M059J (cell line): ENCODE data around the gene TMEM178B. TPM values are rescaled to one million over a fixed set of nuclear protein-coding genes. Genes with fewer than 3 reads are reported as not detected.
"Not testable (repeated sequence)": the region's sequence is repeated elsewhere in the genome, so short reads cannot be mapped to it uniquely, and the experiment has no call there.

Experiments
- DNase-seq: peaks from one replicate; pipeline ENCODE4 v3.0.0-alpha.2; 2012; ENCODE audit warnings: low read depth
- total RNA-seq: library from RNA; depleted of rRNA; stranded (reverse); fragments of >200 nt; shearing (Covaris generic); gene quantifications from 2 replicates; pipeline ENCODE4 v1.2.3, GENCODE V29; 2014

The TMEM178B gene
- total RNA-seq, 1 experiment from 2014 or later = 1.6 TPM

DNA sequence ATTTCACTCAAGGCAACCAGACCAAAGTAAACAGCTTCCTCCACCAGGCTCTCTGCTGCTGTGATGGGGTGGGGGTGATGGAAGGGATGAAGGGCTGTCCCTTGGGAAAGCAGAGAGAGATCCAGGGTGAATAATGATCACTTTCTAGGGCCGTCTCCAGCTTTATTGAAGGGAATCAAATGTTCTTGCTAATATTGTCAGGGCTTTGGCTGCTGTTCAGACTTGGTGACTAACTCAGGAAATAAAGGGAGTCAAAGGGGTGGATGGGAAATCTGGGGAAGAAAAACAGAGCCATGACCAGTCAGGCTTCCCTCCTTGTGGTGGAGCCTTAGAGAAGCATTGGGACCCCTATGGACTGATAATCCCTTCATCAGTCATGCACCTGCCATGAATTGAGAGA is 281.2 kb downstream of the TMEM178B start:
- peak; percentile 61 for DNase-seq

DNA sequence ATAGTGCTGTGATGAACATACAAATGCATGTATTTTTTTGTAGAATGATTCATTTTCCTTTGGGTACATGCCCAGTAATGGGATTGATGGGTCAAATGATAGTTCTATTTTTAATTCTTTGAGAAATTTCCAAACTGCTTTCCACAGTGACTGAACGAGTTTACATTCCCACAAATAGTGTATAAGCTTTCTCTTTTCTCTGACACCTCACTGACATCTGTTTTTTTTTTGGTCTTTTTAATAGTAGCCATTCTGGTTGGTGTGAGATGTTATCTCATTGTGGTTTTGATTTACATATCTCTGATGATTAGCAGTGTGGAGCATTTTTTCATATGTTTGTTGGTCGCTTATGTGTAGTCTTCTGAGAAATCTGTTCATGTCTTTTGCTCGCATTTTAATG is 282.3 kb downstream of the TMEM178B start:
- DNase-seq = peak; percentile 68

DNA sequence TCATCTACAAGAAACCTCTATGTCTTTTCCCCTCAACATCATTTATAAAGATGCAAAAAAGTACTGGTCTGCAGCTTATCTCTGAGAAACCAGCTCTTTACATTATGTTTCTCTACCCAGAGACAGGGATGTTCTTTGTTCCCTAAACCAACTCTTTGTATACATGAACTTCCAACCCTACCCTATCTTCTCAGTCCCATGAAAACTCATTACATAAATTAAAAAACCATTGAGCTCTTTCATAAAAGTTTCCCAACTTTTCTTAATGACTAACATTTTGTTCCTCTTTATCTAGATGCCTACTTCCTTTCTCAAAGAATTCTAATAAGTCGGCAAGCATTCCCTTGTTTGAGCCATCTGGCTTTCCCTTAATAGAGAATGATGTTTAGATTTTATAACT is 284.5 kb downstream of the TMEM178B start:
- no peak for DNase-seq

DNA sequence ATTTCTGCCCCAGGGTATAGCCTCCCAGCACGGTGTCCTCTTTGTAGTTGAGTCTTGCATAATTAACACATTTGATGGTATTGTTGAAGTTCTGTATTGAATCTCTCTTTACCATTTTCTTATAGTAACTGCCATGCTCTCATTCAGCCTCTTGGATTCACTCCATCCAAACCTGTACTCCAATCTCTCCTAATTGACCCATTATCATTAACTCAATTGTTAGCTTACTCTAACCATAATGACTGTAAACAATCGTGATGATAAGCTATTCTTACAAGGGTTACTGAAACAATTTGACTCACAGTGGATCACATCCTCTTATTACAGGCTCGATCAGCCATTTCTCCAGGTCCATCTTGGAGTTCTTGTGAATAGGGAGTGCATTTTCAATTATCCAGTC is 285.4 kb downstream of the TMEM178B start:
- no peak for DNase-seq

DNA sequence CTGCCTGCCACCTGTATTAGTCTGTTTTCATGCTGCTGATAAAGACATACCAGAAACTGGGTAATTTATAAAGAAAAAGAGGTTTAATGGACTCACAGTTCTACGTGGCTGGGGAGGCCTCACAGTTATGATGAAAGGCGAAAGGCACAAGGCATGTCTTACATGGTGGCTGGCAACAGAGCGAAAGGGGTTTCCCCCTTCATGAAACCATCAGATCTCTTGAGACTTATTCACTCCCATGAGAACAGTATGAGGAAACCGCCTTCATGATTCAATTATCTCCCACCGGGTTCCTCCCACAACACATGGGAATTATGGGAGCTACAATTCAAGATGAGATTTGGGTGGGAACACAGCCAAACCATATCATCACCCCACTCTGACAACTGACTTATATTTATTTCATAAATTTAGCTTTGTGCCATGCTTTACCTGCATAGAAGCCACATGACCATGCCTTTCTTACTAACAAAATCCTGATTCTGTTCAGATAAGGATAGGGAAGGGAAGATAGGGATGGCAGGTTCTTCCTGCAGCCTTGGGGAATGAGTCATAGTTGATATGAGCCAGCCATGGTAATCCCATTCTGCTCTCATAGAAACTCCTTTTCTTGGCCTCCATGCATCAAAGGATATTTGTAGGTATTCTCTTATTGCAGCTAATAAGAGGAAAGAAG is 286.0 kb downstream of the TMEM178B start:
- peak; percentile 51 for DNase-seq

DNA sequence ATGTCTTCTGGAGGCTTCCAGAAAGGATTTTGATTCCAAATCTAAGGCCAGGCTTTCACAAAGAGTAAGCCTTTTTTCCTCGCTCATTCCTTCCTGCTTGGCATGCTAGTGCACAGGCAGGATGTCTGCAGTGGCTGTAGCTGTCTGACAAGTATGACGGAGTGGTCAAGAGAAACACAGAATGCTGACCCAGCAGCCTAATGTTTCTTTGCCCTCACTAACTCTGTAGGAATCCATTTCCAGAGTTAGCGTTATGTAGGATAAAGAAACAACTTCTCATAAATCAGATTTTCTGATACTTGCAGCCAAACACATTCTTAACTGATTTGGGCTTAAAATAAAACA is 286.5 kb downstream of the TMEM178B start:
- no peak for DNase-seq

DNA sequence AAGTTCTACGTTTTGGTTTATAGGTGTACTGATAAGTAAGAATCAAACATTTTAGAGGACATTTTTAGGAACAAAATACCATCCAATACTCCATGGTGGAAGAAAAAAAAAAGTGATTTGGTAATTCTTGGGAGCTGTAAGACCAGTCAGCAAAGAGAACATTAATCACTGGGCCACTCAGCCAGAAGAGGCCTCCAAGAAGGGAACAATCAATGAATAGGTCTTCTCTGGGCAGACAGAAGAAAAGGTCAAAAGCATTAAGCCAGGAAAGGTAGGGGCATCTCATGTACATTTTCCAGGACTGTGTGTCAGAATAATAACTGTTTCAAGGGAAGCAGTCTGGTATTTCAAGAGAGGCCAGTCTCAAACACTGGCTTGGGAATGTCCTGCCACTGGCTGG is 286.9 kb downstream of the TMEM178B start:
- no peak for DNase-seq

DNA sequence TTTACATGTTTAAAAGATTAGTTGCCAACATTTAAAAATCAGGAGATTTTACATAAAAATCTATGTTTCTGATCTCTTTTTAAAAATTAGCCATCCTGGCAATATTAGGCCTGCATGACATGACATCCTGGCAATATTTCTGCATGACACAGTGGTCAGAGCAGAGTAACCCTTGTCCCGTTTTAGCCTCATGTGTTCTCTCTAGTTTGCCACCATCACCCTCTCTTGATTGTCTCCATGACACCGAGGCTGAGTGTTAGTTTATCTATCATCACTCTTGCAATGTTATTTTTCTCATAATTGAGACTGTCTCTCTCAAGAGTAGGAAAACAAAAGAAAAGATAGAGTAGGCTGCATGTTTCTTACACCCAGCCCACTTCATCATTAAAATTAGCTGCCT is 287.6 kb downstream of the TMEM178B start:
- DNase-seq = no peak

DNA sequence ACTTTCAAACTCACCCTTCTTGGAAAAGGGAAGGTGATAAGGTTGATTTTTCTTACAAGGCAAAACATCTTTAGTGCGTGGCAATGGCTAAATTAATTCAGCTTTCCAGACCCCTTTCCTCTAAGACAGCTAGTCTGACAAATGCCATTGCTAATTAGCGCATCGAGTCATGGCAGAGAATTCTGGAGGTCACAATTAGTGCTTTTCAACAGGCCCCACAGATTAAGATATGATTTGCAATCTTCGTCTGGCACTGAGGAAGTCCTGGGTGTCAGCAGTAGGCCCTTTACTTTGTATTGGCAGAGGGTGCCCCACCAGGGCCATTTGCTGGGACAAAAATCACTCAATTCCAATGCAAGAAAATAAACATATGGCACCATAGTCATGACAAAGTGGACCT is 288.1 kb downstream of the TMEM178B start:
- no peak for DNase-seq

DNA sequence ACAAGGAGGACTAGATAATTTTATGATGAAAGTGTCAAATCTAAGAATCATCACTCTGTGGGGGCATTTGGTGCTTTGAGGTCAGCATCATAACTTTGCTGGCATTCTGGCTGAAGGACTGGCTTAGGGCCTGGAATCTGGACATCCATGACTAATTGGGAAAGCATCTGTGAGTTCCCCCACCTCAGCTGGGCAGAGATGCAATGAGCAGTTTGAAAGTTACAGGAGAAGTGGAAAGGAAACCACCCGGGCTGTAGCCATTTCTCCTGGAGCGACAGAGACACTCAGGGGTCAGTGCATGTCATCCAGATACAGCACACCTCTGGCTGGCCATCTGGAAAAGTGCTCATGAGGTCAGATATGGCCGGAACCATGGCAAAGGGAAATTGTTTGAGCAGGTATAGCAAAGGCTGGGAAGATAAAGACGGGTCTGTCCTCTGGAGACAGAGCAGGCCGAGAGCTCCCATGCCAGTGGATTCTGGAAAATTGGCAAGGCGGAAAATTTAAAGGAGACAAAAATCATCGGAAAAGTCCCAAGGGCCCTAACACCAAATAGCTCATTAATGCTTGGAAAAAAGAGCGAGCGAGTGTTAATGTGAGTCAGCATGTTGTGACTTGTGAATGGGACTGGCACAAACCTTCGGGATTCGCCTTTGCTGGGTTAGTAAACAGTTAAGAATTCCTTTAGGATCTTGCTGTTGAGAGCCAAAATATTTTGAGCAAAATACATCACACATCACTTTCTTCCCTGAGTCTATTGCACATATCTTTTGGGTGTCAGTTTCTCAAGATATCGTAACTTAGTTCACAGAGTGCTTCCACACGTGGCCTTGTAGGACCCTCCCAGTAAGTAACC is 288.9 kb downstream of the TMEM178B start:
- peak; percentile 94 for DNase-seq

DNA sequence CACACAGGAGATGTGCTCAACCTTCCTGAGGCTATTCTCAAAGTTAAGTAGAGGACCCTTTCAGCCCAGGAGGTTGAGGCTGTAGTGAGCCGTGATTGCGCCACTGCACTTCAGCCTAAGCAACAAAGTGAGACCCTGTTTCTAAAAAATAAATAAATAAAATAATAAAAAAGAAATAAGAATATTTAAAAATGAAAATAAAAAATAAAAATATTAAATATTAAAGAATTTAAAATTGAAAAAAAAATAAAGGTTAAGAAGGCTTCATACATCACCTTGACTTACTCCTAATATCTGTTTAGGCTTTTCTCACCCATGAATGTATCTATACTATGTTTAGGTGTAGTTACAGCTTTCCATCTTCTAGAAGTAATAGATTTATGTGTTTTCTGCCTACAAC is 289.9 kb downstream of the TMEM178B start:
- DNase-seq = no peak

DNA sequence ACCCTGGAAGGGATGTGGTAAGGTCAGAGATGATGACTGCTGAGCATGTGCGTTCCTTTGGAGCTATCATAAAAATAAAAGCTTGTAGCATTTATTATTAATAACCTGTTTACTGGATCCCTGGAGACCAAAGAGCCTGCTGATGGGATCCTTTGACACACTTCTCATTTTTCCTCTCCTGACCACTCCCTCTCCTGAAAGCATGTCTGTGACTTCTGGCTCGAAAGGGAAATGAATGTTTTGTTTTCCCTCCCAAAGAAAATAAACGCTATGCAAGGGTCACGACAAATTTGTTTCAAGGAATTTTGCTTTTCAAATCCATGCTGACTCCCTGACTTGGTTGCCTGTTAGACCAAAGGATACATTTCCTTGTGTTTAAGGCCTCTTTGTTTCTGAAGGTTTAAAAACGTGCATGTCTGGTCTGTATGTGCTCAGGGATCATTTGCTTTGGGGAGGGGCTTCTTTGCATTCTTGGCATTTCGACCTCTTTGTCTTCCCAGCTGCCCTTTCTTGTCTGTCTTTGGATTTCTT is 292.3 kb downstream of the TMEM178B start:
- DNase-seq = peak; percentile 26

DNA sequence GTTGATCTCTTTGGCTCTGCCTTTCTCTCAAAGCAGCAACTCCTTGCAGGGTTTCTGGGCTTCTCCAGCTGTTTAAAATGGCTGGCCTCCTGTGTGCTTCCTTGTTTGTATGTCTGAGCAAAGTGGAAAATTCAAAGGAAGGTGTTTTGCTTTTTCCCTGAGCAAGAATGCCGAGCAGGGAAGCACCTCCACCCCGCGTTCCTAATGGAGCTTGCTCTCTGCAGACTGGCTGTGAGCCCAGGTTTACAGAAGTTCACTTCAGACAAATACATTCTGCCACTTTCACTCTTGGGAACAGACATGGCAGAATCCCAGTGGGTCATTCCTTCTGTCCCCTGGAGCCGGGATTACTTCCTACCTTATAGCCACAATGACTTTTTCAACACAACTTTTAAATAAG is 295.6 kb downstream of the TMEM178B start:
- DNase-seq = no peak

DNA sequence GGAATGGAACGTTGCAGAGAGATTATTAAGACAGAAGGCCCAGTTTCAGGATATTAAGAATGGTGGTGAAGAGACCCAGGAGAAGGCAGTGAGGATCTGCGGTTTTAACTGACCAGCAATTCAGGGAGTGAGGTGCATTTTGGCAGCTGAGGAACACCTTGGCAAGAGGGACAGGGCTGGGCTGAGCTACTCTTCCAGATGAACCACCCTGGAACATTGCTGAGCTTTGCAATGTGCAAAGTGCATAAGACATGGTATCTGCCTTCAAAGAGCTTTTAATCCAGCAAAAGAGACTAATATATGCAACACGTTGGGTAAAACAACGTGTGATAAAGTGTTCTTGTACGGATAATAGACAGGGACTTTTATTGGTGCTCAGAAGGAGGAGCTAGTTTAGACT is 296.3 kb downstream of the TMEM178B start:
- DNase-seq = no peak

DNA sequence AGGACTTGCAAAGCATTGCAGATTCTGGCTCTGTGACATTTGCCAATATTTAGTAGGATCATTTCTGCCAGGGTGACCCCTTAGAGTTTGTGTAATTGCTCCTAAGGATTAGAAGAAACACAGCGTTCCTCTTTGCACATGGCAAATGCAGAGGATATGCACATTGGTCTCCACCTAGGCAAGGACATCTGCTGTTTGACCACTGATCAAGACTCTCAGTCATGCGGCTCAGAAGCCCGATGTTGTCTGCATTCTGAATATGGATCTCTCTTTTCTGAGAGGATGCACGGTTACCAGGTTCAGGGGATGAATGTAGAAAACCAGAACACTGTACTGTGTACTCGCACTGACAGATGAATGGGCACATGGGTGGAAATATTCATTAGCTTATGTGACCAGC is 296.8 kb downstream of the TMEM178B start:
- no peak for DNase-seq

DNA sequence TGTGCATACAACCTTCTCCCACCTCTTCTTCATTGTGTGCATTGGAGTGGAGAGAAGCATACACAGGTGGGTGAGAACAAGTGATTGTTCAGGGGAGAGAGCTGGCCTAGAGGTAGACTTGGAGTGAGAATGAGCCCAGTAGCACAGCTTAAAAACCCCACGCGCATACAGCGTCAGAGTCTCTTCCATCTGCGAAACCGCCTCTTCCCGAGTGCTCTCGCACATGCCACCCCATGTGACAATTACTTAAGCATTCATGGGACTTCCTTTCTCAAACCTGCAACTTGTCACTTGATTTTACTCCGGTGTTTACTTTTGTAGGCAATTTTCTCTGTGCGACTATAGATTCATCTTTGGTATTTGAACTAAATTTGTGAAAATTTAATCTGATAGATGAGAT is 300.6 kb downstream of the TMEM178B start:
- no peak for DNase-seq

DNA sequence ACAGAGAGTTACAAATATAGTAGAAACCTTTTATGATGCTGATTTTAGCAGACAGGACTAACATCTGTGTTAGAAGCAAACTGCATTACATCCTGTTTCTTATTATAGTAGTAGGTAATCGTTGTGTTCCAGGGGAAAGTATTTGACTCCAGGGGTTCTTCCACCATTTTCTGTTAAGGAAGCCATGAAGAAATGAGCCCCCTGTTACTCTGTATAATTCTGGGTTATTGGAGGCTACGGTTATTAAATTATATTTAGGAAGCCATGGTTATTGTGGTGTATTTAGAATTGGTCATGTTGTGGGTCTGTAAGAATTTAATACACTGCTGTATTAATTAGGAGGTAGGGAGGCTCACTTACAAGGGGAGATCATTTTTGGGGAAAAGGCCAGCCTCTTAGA is 301.6 kb downstream of the TMEM178B start:
- DNase-seq = no peak

DNA sequence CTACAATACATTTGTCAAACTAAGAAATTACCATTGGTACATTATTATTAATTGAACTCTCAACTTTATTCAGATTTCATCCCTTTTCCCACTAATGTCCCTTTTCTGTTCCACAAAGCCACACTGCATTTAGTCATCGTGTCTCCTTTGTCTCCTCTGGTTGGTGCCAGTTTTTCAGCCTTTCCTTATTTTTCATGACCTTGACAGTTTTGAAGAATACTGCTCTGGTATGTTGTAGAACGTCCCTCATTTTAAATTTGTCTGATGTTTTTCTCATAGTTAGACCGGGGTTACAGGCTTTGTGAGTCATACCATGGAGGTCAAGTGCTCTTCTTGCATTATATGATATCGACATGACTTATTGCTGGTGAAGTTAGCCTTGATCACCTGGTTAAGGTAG is 304.0 kb downstream of the TMEM178B start:
- no peak for DNase-seq

DNA sequence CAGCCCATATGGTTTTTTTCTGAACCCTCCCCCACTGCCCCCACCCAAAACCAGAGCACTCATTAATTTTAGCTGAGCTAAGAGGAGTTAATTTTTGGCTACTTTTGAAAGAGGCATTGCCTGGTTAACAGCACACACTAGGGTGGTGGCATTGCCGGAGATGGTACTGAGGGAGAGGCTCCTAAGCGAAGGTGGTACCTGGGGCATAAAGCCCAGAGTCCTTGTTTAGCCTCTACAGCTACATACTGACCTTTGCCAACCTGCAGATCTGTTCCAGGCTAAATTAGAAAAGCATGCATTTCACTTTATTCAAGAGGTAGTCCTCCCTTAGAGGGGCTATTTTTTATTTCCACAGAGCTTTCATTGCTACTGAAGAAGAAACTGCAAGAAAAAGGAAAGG is 304.5 kb downstream of the TMEM178B start:
- no peak for DNase-seq

DNA sequence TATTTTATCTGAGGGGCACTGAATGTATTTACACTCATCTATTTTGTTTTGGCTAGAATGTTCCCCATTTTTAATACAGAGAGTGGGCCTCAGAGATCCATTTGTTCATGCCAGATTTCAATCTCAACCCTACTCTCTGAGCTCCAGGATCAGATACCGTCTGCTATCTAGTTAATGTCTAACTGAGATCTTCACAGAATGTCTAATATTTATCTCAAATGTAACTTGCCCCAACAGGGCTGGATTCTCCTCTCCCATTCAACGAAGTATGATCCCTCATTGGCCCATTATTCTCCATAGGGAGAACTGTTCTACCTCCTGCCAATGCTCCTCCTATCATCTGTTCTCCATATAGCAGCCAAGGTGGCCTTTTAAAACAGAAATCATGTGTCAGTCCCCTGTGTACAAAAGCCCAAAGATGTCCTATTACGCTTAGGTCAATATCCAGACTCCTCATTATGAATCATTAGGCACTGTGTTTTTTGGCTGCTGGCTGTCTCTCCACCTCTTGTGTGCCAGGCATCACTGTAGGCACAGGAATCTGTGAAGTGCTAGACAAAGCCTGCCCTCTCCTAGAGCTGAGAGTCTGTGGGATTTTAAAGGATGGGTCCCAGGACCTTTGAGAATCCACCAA is 308.0 kb downstream of the TMEM178B start:
- DNase-seq = no peak

DNA sequence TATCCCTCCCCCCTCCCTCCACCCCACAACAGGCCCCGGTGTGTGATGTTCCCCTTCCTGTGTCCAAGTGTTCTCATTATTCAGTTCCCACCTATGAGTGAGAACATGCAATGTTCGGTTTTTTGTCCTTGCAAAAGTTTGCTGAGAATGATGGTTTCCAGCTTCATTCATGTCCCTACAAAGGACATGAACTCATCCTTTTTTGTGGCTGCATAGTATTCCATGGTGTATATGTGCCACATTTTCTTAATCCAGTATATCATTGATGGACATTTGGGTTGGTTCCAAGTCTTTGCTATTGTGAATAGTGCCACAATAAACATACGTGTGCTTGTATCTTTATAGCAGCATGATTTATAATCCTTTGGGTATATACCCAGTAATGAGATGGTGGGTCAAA is 309.5 kb downstream of the TMEM178B start:
- not testable (repeated sequence) for DNase-seq

DNA sequence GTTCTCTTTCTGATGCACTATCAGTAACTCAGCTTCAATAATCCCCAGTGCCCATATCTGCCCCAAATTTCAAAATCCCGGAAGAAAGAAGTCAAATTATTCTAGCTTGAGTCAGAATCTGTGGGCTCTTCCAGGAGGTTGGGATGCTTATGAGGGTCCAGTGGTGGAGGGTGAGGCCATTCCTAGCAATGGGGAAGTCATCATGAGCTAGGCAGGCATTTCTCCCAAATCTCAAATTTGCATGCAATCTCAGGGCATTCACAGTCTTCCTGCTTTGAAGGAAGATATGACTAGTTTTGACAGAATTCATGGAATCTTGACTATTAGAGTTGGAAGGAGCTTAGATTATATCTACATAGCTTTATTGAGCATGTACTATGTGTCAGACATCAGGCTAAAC is 313.0 kb downstream of the TMEM178B start:
- DNase-seq = no peak
